Activated CD4-positive, alpha-beta T cell treated with anti-CD3 and anti-CD28 coated beads for 1 hour (primary cell): Measurements from ENCODE around the gene DCST2.

Experiments
- DNase-seq: peaks from one replicate; pipeline ENCODE4 v3.0.0-alpha.2; 2020

DCST2 gene

GRCh38 chr1:155023627-155024026 lies 10.0 kb downstream of the DCST2 start:
- no peak for DNase-seq

DNA sequence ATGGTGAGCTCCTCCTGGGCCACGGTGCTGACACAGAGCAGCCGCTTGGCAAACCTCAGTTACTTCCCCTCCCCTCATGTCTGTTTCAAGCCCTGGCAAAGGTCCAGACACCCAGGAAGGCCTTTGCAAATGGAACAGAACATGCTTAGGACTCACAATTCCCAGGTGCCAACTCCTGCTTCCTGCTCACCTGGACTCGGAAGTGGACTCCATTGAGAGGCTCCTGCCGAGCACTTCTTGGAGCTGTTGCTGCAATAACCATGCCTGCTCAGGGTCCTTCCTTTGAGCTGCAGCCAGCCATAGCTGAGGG lies 10.7 kb downstream of the DCST2 start:
- no peak for DNase-seq

DNA sequence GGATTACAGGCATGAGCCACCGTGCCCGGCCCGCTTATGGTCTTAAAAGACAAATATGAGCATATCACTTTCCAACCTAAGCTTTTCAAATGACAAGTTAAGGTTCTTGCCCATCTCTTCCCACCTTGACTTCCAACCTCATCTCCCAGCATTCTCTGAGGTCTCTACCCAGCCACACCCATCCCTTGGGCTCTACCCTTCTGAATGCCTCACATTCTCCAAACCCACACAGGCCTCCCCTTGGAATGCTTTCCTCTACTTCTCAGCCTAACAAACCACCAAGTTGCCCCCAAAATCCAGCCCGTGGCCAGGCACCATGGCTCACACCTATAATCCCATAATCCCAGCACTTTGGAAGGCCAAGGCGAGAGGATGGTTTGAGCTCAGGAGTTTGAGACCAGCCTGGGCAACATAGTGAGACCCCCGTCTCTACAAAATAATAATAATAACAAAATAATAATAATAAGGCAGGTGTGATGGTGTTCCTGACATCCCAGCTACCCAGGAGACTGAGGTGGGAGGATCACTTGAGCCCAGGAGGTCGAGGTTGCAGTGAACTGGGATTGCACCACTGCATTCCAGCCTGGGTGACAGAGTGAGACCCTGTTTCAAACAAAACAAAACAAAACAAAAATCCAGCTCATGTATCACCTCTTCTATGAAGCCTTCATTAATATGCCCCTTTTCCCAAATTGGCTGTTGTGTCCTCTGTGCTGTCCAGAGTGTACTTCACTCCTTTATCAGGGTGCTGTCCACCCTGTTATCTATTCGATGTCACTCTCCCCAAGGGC lies 11.2 kb downstream of the DCST2 start:
- DNase-seq, result no peak

DNA sequence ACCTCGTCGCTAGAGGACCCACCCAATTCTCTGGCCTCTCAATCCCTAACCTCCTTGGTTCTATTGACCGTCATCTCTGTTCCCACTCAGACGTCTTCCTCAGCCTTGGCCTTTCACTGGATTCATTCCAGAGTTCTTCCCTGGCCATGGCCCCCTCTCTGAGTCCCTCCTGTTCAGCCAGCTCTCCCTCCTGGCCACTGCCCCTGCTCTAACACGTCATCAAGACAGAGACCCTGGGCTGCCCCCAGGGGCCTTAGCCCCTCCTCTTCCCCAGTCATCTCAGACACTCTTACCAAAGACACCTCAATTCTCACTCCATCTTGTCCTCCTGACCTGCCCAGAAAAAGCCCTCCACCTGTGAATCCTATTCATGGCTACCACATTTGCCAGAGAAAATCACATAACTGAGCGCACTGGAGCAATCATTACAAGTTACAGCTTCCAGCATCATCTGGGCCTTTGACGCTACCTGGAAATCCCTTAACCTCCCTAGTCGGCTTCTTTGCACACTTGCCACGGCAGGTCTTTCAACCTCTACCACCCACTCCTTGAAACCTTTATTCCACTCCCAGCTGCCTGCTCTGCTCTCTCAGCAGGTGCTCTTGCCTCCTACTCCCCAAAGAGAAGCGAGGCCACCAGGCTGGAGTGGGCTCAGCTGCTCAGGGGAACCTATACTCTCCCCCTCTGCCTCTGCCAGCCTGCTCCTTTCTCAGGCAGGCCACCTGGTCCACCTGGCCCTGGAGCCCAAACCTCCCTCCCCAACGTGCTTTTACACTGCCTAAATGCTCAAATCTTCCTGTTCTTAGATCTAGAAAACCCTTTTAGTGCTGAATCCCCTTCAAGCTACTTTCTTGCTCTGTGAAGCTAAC lies 14.0 kb downstream of the DCST2 start:
- DNase-seq, result no peak

DNA sequence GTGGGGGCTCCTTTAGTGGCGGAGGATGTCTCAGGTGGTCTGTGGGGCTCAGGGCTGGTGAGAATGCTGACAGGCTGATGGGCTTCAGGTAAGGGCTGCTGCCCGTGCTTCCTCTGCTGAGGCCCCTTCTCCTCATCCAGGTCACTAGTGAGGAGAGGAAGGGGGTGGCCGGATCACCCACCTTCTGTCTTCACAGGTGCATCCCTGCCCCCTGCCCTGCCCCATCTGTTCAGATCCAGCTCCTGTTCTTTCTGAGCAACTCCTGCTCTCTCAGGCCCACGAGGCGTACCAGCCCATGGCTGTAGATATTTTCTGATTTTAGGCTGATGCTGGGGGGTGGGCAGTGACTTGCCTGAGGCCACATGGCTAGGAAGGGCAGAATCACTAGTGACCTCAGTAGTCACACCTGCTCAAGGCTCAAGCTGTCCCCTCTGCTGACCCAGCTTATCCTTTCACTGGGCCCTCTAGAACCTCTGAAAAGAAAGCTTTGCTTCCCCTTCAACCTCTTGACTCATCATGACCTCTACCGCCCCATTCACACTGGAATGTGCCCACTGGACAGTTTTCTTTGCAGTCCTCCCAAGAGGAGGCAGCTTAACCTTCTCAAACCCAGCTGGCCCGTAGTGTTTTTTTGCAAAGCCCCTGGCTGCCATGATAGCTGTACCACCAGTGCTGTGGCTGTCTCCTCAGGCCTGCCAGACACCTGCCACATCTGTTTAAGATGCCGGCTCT lies 14.8 kb downstream of the DCST2 start:
- no peak for DNase-seq

DNA sequence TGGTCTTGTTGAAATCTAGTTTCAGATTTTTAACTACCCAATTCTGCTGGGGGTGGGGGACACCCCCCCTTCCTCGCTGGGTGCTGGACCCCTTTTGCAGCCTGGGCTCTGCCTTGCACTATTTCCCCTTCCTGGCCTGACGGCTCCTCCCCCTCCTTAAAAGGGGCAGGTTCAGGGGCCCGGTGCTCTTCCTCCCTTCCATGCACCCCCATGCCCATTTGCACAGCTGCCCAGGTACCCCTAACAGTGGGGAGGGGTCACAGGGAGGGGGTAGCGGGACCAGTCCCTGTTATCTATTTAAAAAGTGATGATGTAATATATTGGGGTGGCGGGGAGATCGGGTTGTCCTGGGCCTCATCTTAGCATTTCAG lies 15.7 kb downstream of the DCST2 start:
- DNase-seq, result no peak

DNA sequence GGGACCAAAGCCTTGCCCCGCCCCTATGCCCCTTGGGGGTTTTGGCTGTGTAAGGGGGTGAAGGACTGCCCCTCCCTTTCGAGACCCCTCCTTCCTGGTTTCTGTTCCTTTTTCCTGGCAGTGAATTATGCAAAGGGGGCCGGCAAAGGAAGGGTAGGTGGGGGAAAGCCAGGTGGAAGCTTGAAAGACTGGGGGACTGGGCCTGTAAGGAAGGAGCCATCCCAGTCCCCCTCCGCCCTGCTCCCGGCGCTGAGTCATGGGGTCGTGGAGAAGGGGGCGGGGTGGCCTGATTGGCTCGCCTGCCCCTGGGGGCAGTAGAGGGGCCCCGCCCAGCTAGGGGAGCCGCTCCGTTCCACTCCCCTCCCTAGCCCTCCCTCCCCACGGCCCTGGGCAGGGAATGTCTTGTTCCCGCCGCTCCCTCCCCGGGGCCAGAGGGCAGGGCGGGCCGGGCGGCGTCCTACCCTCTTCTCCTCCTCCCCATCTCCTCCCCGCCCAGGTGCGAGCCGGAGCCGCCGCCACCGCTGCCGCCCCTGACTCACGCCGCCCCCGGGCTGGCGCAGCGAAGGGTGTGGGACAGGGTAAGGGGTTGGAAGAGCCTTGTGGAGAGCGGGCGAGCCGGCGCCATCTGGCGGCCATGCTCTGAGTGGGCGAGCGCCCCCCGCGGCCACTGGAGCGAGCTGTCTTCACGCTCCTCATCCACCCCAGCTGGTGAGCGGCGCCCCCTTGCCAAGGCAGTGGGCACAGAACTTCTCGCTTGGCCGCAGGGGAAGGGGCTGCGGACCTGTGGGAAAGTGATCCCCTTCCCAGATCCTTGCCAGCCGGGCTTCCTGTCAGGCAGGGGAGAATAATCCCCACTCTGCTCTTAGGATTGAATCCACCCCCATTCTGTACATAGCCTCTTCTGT lies 16.3 kb downstream of the DCST2 start:
- DNase-seq, result peak; percentile 89

- DNase-seq, result no peak
Measured at GRCh38 chr1:155016231-155016831, 17.2 kb downstream of the DCST2 start.

DNA sequence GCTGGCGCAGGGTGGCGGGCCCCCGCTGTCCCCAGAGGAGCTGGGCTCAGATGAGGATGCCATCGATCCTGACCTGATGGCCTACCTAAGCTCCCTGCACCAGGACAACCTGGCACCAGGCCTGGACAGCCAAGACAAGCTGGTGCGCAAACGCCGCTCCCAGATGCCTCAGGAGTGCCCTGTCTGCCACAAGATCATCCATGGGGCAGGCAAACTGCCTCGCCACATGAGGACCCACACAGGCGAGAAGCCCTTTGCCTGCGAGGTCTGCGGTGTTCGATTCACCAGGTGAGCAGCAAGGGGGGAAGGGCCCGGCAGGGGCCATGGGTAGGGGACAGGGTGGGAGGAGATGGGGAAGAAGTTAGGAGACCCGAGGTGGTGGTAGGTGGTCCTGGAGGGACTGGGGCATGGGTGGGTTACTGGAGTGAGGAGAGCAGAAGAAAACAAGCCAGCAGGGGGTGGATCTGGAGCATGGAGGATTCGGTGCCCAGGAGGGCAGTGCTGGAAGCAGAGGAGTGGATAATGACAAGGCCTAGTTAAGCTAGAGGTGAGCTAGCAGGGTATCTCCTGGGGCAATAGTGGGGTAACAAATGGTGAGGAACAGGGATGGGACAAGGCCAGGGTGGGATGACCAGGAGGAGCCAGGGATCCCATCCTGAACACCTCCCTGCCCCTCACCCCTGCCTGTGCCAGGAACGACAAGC lies 17.9 kb downstream of the DCST2 start:
- no peak for DNase-seq

DNA sequence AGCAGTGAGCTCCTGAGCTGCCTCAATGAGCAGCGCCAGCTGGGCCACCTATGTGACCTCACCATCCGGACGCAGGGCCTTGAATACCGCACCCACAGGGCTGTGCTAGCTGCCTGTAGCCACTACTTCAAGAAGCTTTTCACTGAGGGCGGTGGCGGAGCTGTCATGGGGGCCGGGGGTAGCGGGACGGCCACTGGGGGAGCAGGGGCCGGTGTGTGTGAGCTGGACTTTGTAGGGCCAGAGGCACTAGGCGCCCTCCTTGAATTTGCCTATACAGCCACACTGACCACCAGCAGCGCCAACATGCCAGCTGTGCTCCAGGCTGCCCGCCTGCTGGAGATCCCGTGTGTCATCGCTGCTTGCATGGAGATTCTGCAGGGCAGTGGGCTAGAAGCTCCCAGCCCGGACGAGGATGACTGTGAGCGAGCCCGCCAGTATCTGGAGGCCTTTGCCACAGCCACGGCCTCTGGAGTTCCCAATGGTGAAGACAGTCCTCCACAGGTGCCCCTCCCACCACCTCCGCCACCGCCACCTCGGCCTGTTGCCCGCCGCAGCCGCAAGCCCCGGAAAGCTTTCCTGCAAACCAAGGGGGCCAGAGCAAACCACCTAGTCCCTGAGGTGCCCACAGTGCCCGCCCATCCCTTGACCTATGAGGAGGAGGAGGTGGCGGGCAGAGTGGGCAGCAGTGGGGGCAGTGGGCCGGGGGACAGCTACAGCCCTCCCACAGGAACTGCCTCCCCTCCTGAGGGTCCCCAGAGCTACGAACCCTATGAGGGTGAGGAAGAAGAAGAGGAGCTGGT lies 18.7 kb downstream of the DCST2 start:
- no peak for DNase-seq

DNA sequence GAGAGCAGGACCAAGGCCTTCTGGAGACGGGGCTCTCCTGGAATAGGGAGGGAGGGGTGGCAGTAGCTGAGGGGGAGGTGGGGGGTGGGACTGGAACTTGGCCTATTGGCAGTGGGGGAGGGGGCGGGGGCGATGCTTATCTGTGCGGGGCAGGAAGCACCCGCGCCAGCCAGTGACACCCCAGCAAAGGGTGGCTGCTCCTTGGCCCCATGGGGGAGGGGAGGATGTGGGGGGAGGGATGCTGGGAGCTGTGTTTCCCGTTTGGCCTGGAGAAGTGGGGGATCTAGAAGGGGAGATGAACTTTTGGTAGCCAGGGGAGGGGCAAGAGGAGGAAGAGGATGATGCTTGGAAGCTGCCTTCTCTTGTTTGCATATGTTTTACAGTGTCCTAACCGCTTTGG lies 19.9 kb downstream of the DCST2 start:
- DNase-seq, result no peak

DNA sequence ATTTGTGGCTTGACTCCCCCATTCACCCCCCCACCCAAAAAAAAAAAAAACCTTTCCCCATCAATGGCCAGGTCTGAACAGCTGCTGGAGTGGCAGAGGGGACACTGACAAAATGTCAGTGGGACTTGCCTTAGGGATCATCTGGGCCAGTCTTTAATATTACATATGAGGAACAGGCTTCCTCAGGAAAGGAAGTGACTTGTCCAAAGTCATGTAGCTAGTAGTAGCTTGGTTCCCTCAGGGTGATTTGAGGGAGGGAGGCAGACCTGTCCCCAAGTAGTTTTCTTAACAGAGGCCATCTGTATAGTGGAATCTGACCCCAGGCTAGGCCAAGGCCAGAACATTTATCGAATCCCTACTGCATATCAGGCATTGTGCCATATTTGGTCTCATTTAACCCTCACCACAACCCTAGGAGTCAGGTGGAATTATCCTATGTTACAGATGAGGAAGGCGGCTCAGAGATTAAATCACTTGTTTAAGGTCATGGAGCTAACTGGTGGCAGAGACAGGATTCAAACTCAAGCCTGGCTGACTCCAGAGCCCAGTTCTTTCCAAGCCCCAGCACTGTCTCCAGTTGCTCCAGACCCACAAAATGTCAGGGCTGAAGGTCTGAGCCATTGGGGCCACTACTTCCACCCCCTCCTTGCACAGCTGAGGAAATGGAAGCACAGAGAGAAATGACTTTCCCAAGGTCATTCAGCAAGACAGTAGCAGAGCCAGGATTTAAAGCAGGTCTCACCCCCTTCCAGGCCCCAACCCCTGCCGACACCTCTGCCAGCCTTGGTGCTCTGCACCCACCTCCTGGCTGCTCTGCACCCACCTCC lies 20.6 kb downstream of the DCST2 start:
- DNase-seq, result no peak

GRCh38 chr1:155012026-155012546 lies 21.5 kb downstream of the DCST2 start:
- no peak for DNase-seq

DNA sequence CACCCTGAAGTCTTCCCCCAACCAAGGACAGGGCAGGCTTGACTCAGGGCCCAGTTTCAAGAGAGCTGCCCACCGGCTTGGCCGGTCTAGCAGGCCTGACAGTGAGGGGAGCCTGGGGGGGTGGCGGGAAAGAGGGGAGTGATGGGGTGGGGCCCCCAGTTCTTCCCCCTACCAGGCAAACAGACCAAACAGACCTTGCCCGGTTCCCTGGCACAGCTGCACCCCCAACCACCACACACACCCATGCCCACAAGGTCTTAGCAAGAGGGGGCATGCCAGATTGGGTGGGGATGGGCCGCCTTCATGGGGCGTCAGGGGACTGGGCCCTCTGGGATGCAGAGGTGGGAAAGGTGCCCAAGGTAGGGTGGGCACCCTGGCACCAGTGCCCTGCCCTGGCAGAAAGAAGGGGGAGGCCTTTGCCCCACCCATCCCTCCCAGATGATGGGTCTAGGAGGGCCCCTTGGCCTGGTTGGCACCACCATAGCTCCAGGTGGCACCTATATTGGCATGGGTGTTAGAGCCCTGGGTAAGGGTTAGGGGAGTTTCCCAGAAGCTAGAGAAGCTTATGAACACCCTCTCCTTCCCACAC lies 22.1 kb downstream of the DCST2 start:
- DNase-seq, result no peak

GRCh38 chr1:155011004-155011416 lies 22.6 kb downstream of the DCST2 start:
- DNase-seq, result no peak

- DNase-seq, result no peak
Measured at GRCh38 chr1:155010211-155010918, 23.2 kb downstream of the DCST2 start.

DNA sequence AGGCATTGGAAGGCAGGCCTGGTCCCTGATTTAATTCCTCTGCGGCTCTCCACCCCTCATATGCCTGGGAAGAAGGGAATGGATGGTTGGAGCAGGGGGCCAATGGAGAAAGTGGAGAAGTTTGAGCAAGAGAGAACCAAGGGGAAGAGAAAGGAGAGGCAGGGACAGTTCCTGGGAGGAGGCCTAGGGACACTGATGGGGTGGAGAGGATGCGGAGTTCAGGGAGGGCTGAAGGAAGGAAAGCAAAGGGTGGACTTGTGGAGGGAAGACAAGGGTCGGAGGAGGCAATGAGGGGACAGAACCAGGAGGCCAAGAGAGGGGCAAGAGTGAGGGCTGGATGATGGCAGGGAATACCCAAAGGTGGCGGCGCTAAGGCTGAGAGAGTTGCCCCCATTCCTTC lies 23.8 kb downstream of the DCST2 start:
- DNase-seq, result no peak

DNA sequence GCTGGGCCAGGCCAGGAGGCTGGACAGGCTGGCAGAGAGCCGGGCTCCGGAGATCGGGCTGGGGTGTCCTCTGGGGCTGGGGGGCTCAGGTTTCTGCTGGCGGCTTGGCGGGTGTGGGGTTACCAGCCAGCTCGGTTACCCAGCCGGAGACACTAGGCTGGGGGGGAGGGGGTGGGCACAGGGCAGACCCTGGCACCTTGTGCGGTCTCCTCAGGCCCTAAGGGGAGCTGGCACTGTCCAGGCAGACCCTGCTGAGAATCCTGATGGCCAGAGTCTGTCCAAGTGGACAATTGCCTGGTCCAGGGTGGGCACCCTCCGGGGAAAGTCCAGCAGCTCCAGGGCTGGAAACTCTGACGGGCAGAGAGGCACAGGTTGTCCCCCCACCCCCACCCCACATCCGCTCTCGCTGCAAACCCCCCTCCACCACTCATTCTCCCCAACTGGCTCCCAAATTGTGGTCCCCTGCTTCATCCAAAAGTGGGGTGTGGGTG lies 24.3 kb downstream of the DCST2 start:
- no peak for DNase-seq
